ENCODE results near the gene MYO1E.
"Not testable (repeated sequence)": the region's sequence is repeated elsewhere in the genome, so short reads cannot be mapped to it uniquely, and the experiment has no call there.

Gene MYO1E

GRCh38 chr15:59372352-59373211 is at the start of gene MYO1E:
Gene MYO1E (minus strand): TSS chr15:59372871. CDS start chr15:59372500, 371 bp downstream.
- peak; percentile 65 for FAIRE-seq
- TF ChIP-seq POLR2A (IDR thresholded peaks at IDR 0.05; ENCODE audit: low read depth, low read length): peak; percentile 89
- DNase-seq (ENCODE audit: insufficient read length, low spot score): peak; percentile 88

- TF ChIP-seq POLR2A (IDR thresholded peaks at IDR 0.05; ENCODE audit: low read depth, low read length): no peak
- no peak for FAIRE-seq
- no peak for DNase-seq (ENCODE audit: insufficient read length, low spot score)
Observed at GRCh38 chr15:59420986-59421618, 48.4 kb upstream of the MYO1E start.

- DNase-seq (ENCODE audit: insufficient read length, low spot score): no peak
- no peak for TF ChIP-seq POLR2A (IDR thresholded peaks at IDR 0.05; ENCODE audit: low read depth, low read length)
- FAIRE-seq: no peak
Observed at GRCh38 chr15:59420108-59420507, 47.4 kb upstream of the MYO1E start.

- DNase-seq (ENCODE audit: insufficient read length, low spot score) (no peak), FAIRE-seq (no peak)
- TF ChIP-seq POLR2A (IDR thresholded peaks at IDR 0.05; ENCODE audit: low read depth, low read length): no peak
Observed at GRCh38 chr15:59419170-59419569, 46.5 kb upstream of the MYO1E start.

GRCh38 chr15:59416816-59417215 is 44.1 kb upstream of the MYO1E start:
- DNase-seq (ENCODE audit: insufficient read length, low spot score) (no peak), FAIRE-seq (no peak)
- TF ChIP-seq POLR2A (IDR thresholded peaks at IDR 0.05; ENCODE audit: low read depth, low read length): no peak

- no peak for TF ChIP-seq POLR2A (IDR thresholded peaks at IDR 0.05; ENCODE audit: low read depth, low read length)
- no peak for FAIRE-seq
Observed at GRCh38 chr15:59413577-59413976, 40.9 kb upstream of the MYO1E start.

GRCh38 chr15:59410391-59410896 is 37.8 kb upstream of the MYO1E start:
- no peak for DNase-seq (ENCODE audit: insufficient read length, low spot score)
- TF ChIP-seq POLR2A (IDR thresholded peaks at IDR 0.05; ENCODE audit: low read depth, low read length): no peak
- FAIRE-seq: no peak

More at GRCh38 chr15:59413577-59413976, 40.9 kb upstream of the MYO1E start:
- no peak for DNase-seq (ENCODE audit: insufficient read length, low spot score)

GRCh38 chr15:59407946-59408345 is 35.3 kb upstream of the MYO1E start:
- no peak for FAIRE-seq
- TF ChIP-seq POLR2A (IDR thresholded peaks at IDR 0.05; ENCODE audit: low read depth, low read length): no peak
- no peak for DNase-seq (ENCODE audit: insufficient read length, low spot score)

GRCh38 chr15:59406446-59406845 is 33.8 kb upstream of the MYO1E start:
- no peak for DNase-seq (ENCODE audit: insufficient read length, low spot score)
- FAIRE-seq: no peak
- TF ChIP-seq POLR2A (IDR thresholded peaks at IDR 0.05; ENCODE audit: low read depth, low read length): no peak

- TF ChIP-seq POLR2A (IDR thresholded peaks at IDR 0.05; ENCODE audit: low read depth, low read length): no peak
- FAIRE-seq (no peak), DNase-seq (ENCODE audit: insufficient read length, low spot score) (no peak)
Observed at GRCh38 chr15:59405079-59405478, 32.4 kb upstream of the MYO1E start.

- no peak for TF ChIP-seq POLR2A (IDR thresholded peaks at IDR 0.05; ENCODE audit: low read depth, low read length)
- DNase-seq (ENCODE audit: insufficient read length, low spot score): no peak
- FAIRE-seq: no peak
Observed at GRCh38 chr15:59401824-59402569, 29.3 kb upstream of the MYO1E start.

- not testable (repeated sequence) for FAIRE-seq; DNase-seq (ENCODE audit: insufficient read length, low spot score)
Observed at GRCh38 chr15:59401051-59401823, 28.6 kb upstream of the MYO1E start.

- no peak for TF ChIP-seq POLR2A (IDR thresholded peaks at IDR 0.05; ENCODE audit: low read depth, low read length)
- no peak for FAIRE-seq
- DNase-seq (ENCODE audit: insufficient read length, low spot score): no peak
Observed at GRCh38 chr15:59400103-59400813, 27.6 kb upstream of the MYO1E start.
